IMR-90 (cell line): ENCODE results near the gene SALL4. TPM values are rescaled to one million over a fixed set of nuclear protein-coding genes. Genes with fewer than 3 reads are reported as not detected.

Experiments
- ATAC-seq: fragments of 200-7000 bp; cut with Tn5 transposase; 2 replicates; pipeline ENCODE4 v1.9.1; 2020; ENCODE audit warnings: low read depth, mild to moderate bottlenecking, moderate library complexity
- BruUV-seq: library from RNA; stranded (reverse); fragments of 400-500 nt; replicated peaks from 2 replicates; lab custom pipeline; 2021; lab: Mats Ljungman, UMichigan
- CTCF ChIA-PET: fragments of 300-600 bp; formaldehyde crosslinking; extraction: SDS; loops from one replicate; lab custom pipeline; 2021; ENCODE audit warnings: antibody characterized with exemption; lab: Yijun Ruan, JAX
- POLR2A ChIA-PET: fragments of 300-600 bp; sonication (Branson Sonifier 250); formaldehyde crosslinking; loops from one replicate; lab custom pipeline; 2022; ENCODE audit warnings: antibody characterized with exemption; ENCODE audit not compliant: unreplicated experiment; lab: Charles Lee
- DNase-seq: peaks from one replicate; pipeline ENCODE4 v3.0.0; 2013
- H2AFZ ChIP-seq: replicated peaks from 2 replicates; pipeline ENCODE3; 2013; ENCODE audit warnings: low read length, mild to moderate bottlenecking; ENCODE audit not compliant: poor library complexity
- H2AK5ac ChIP-seq: 2 replicates; pipeline ENCODE4 v1.6.1; 2013; ENCODE audit warnings: low read depth, low read length, inconsistent platforms
- H2AK9ac ChIP-seq: replicated peaks from 2 replicates; pipeline ENCODE3; 2013; ENCODE audit warnings: mild to moderate bottlenecking, low read depth, low read length, moderate library complexity; ENCODE audit not compliant: poor library complexity
- H2BK120ac ChIP-seq: 2 replicates; pipeline ENCODE4 v1.6.1; 2013; ENCODE audit warnings: low read depth, low read length, inconsistent platforms
- H2BK15ac ChIP-seq: 3 replicates; pipeline ENCODE4 v1.6.1; 2013; ENCODE audit warnings: low read depth, low read length, inconsistent platforms
- H2BK20ac ChIP-seq: 2 replicates; pipeline ENCODE4 v1.6.1; 2013; ENCODE audit warnings: low read depth, mild to moderate bottlenecking, inconsistent platforms, low read length, moderate library complexity
- H2BK5ac ChIP-seq: 2 replicates; pipeline ENCODE4 v1.6.1; 2013; ENCODE audit warnings: mild to moderate bottlenecking, low read depth, low read length, inconsistent platforms; ENCODE audit not compliant: poor library complexity, severe bottlenecking
- H3K14ac ChIP-seq: replicated peaks from 2 replicates; pipeline ENCODE4 v1.6.1; 2013; ENCODE audit warnings: low read depth, low read length, inconsistent platforms
- H3K18ac ChIP-seq: 2 replicates; pipeline ENCODE4 v1.6.1; 2013; ENCODE audit warnings: low read depth, low read length, control low read depth
- H3K23ac ChIP-seq: 2 replicates; pipeline ENCODE4 v1.6.1; 2013; ENCODE audit warnings: low read depth, low read length, inconsistent platforms
- H3K27ac ChIP-seq: 2 replicates; pipeline ENCODE4 v1.5.1; 2013; ENCODE audit warnings: mild to moderate bottlenecking, control low read depth, low read length; ENCODE audit not compliant: insufficient read depth
- H3K27me3 ChIP-seq: 2 replicates; pipeline ENCODE4 v1.6.1; 2013; ENCODE audit warnings: low read length; ENCODE audit not compliant: control insufficient read depth, insufficient read depth
- H3K36me3 ChIP-seq: 2 replicates; pipeline ENCODE4 v1.6.1; 2013; ENCODE audit warnings: low read length, mixed read lengths; ENCODE audit not compliant: control insufficient read depth, insufficient read depth
- H3K4ac ChIP-seq: 2 replicates; pipeline ENCODE4 v1.6.1; 2013; ENCODE audit warnings: low read depth, low read length, inconsistent platforms
- H3K4me1 ChIP-seq: 2 replicates; pipeline ENCODE4 v1.6.1; 2013; ENCODE audit warnings: low read length, mixed read lengths; ENCODE audit not compliant: control insufficient read depth, insufficient read depth
- H3K4me2 ChIP-seq: 2 replicates; pipeline ENCODE4 v1.6.1; 2013; ENCODE audit warnings: low read depth, mild to moderate bottlenecking, control low read depth, low read length, moderate library complexity
- H3K4me3 ChIP-seq: 2 replicates; pipeline ENCODE4 v1.5.1; 2013; ENCODE audit warnings: low read depth, mild to moderate bottlenecking, control low read depth, low read length, moderate library complexity; ENCODE audit not compliant: insufficient read depth
- H3K56ac ChIP-seq: 2 replicates; pipeline ENCODE4 v1.6.1; 2013; ENCODE audit warnings: low read length, inconsistent platforms; ENCODE audit not compliant: insufficient read depth; ENCODE audit errors: extremely low read depth
- H3K79me1 ChIP-seq, 2 experiments: 2 replicates each; pipeline ENCODE4 v1.6.1; 2013; ENCODE audit warnings: low read length in 2 of 2, inconsistent platforms in 1 of 2, low read depth in 1 of 2
- H3K9ac ChIP-seq: 2 replicates; pipeline ENCODE4 v1.6.1; 2013; ENCODE audit warnings: low read depth, low read length, control low read depth
- H3K9me1 ChIP-seq: 2 replicates; pipeline ENCODE4 v1.6.1; 2013; ENCODE audit warnings: low read length, inconsistent platforms; ENCODE audit not compliant: insufficient read depth
- H3K9me3 ChIP-seq: 2 replicates; pipeline ENCODE4 v1.6.1; 2013; ENCODE audit warnings: low read length; ENCODE audit not compliant: control insufficient read depth, insufficient read depth
- H4K20me1 ChIP-seq: 2 replicates; pipeline ENCODE4 v1.6.1; 2013; ENCODE audit warnings: low read length, inconsistent platforms; ENCODE audit not compliant: insufficient read depth
- H4K5ac ChIP-seq: 2 replicates; pipeline ENCODE4 v1.6.1; 2013; ENCODE audit warnings: mild to moderate bottlenecking, low read depth, low read length, control low read depth
- H4K8ac ChIP-seq, 2 experiments: 2 replicates each; pipeline ENCODE4 v1.6.1; 2013; ENCODE audit warnings: low read depth in 2 of 2, low read length in 2 of 2, control low read depth in 1 of 2, inconsistent platforms in 1 of 2
- H4K91ac ChIP-seq: 2 replicates; pipeline ENCODE4 v1.6.1; 2013; ENCODE audit warnings: low read depth, low read length, inconsistent platforms; ENCODE audit not compliant: insufficient read depth
- CEBPB ChIP-seq: IDR thresholded peaks from 2 replicates; pipeline ENCODE4 v1.6.1; 2012; ENCODE audit warnings: low read depth, low read length, improper control_type of control experiment
- MAFK ChIP-seq: IDR thresholded peaks from 2 replicates; pipeline ENCODE4 v1.6.1; 2012; ENCODE audit warnings: low read depth, low read length, improper control_type of control experiment
- MAZ ChIP-seq: IDR thresholded peaks from 2 replicates; pipeline ENCODE4 v1.6.1; 2012; ENCODE audit warnings: low read depth, mild to moderate bottlenecking, low read length, improper control_type of control experiment, moderate library complexity, borderline replicate concordance
- MXI1 ChIP-seq: IDR thresholded peaks from 2 replicates; pipeline ENCODE4 v1.6.1; 2012; ENCODE audit warnings: low read depth, mild to moderate bottlenecking, low read length, moderate library complexity, borderline replicate concordance
- POLR2A ChIP-seq: IDR thresholded peaks from 2 replicates; pipeline ENCODE4 v1.6.1; 2012; ENCODE audit warnings: mild to moderate bottlenecking, low read depth, low read length
- USF2 ChIP-seq: fragments of 150-350 bp; IDR thresholded peaks from 2 replicates; pipeline ENCODE4 v1.6.1; 2017; ENCODE audit warnings: mild to moderate bottlenecking, antibody characterized with exemption, low read length, low read depth
- WGBS, 2 experiments: methylation state at CpG; one replicate each; pipeline versions ENCODE4 v1.1.5 to v1.1.7; 2013; ENCODE audit warnings: missing lambda C conversion rate in 2 of 2; ENCODE audit not compliant: insufficient read length in 1 of 2; ENCODE audit errors: extremely low coverage in 2 of 2; 5-methylcytosine and 5-hydroxymethylcytosine counted together
- dilution Hi-C: fragments of 300-500 bp; cut with HindIII; formaldehyde crosslinking; loops from one replicate; pipeline ENCODE4 v1.14.3; 2018; ENCODE audit warnings: low sequenced_read_pairs; ENCODE audit not compliant: unreplicated experiment
- in situ Hi-C: fragments of 300-500 bp; cut with MboI; formaldehyde crosslinking; loops from 3 replicates; pipeline ENCODE4 v1.14.3; 2019; ENCODE audit warnings: low sequenced_read_pairs, inconsistent platforms, mixed read lengths
- intact Hi-C: fragments of 100-400 bp; cut with micrococcal nuclease; formaldehyde crosslinking; loops from 2 replicates; pipeline ENCODE4 v1.10.0; 2022
- polyA plus RNA-seq, 3 experiments: library from polyadenylated mRNA; depleted of rRNA; stranded (reverse); fragments of >200 nt; gene quantifications; 2 replicates each; pipeline ENCODE4 v1.2.3, GENCODE V29; 2012; ENCODE audit warnings: low replicate concordance in 1 of 3
- total RNA-seq: library from RNA; depleted of rRNA; stranded (reverse); fragments of >200 nt; gene quantifications from 2 replicates; pipeline ENCODE4 v1.2.3, GENCODE V29; 2012

Gene SALL4
- total and polyA plus RNA-seq, 2 of the 4 experiments (the other 2 are of a cell fraction): not detected

- H3K9me1 ChIP-seq: peaks cover 6% of the 10 kb centered on the region; the same call in 1 of the 2 replicates
- no TSS peak for BruUV-seq
- H3K27ac ChIP-seq: no peak overlapping the region
- ChIA-PET CTCF (interaction anchor here (0.7 kb wide), 1 partner anchor 72 kb away, joined by 3 read pairs; no protein-coding TSS in a partner anchor), POLR2A (no interaction called here)
- peak overlapping the region; percentile 76 for H3K4me3 ChIP-seq
- intact Hi-C loops (loop anchor here (2.0 to 10.0 kb wide), 3 partner anchors 67 to 314 kb away; no protein-coding TSS in a partner anchor), in situ Hi-C loops (loop anchor here (10.0 to 25.0 kb wide), 2 partner anchors 124 to 782 kb away; no protein-coding TSS in a partner anchor), dilution Hi-C loops (no loop called here)
- H3K4me1 ChIP-seq: no peaks in the 10 kb centered on the region
- no peak for TF ChIP-seq CEBPB
- TF ChIP-seq MAFK: no peak
- no peak for TF ChIP-seq MAZ
- no peak for TF ChIP-seq USF2
- no peak for TF ChIP-seq POLR2A
- TF ChIP-seq MXI1: no peak
- peak overlapping the region in 1 of 2 experiments; percentile 29; a peak in 1 of 4 replicates for H4K8ac ChIP-seq
- peaks cover 20 to 42% of the 10 kb centered on the region in 2 experiments; a peak in 3 of 4 replicates for H3K79me1 ChIP-seq
- H2BK20ac ChIP-seq: peak overlapping the region; percentile 74
- no peak overlapping the region for H3K18ac ChIP-seq
- H3K36me3 ChIP-seq: no peaks in the 10 kb centered on the region
- peaks cover 5% of the 10 kb centered on the region; the same call in 1 of the 2 replicates for H4K20me1 ChIP-seq
- H3K23ac ChIP-seq: peak overlapping the region; percentile 98
- H3K56ac ChIP-seq: no peak overlapping the region
- no peaks in the 10 kb centered on the region for H3K27me3 ChIP-seq
- H2BK5ac ChIP-seq: no peak overlapping the region
- H4K5ac ChIP-seq: no peak overlapping the region
- H4K91ac ChIP-seq: no peak overlapping the region
- H3K9me3 ChIP-seq: no peaks in the 10 kb centered on the region
- H2AFZ ChIP-seq: peak overlapping the region; percentile 89
- DNase-seq: no peak
- peak overlapping the region; percentile 51 for H2BK120ac ChIP-seq
- H3K9ac ChIP-seq: no peak overlapping the region
- peak overlapping the region; percentile 82 for H3K14ac ChIP-seq
- peak overlapping the region; percentile 74 for H2AK5ac ChIP-seq
- ATAC-seq: 0 out of 2 replicates have a peak, but pooled peaks have one; percentile 10
- peak overlapping the region; percentile 82 for H2AK9ac ChIP-seq
- peak overlapping the region; percentile 82 for H3K4me2 ChIP-seq
- H2BK15ac ChIP-seq: peak overlapping the region; percentile 11; the same call in 1 of the 3 replicates
- peak overlapping the region; percentile 90 for H3K4ac ChIP-seq
- 37% methylated on average over 6 of the region's 16 CpGs; no CpG with 5 or more reads in 1 of the 2 experiments for WGBS, 2 experiments
Measured at GRCh38 chr20:51768759-51769517, 33.4 kb downstream of the SALL4 start.
